GM12878 (cell line): ENCODE data around the gene INTS7. TPM values are rescaled to one million over a fixed set of nuclear protein-coding genes. Genes with fewer than 3 reads are reported as not detected.

Experiments used
- ATAC-seq: fragments of 200-7000 bp; cut with Tn5 transposase; 3 replicates; pipeline ENCODE4 v1.9.1; 2020; ENCODE audit warnings: mild to moderate bottlenecking, moderate library complexity
- BruUV-seq: library from RNA; stranded (reverse); fragments of 400-500 nt; replicated peaks from 2 replicates; lab custom pipeline; 2021; lab: Mats Ljungman, UMichigan
- CTCF ChIA-PET: fragments of 300-600 bp; sonication (Branson Sonifier 250); formaldehyde crosslinking; extraction: SDS; loops from one replicate; lab custom pipeline; 2021; ENCODE audit warnings: inconsistent platforms; lab: Yijun Ruan, JAX
- POLR2A ChIA-PET: fragments of 350-600 bp; formaldehyde crosslinking; extraction: SDS; loops from one replicate; lab custom pipeline; 2021; ENCODE audit warnings: inconsistent platforms; lab: Charles Lee
- RAD21 ChIA-PET: fragments of 300-600 bp; sonication (Branson Sonifier 250); formaldehyde crosslinking; loops from one replicate; lab custom pipeline; 2023; ENCODE audit warnings: antibody characterized with exemption; ENCODE audit not compliant: unreplicated experiment; lab: Charles Lee
- SMC1A ChIA-PET: fragments of 300-600 bp; sonication (Branson Sonifier 250); formaldehyde crosslinking; loops from one replicate; lab custom pipeline; 2023; ENCODE audit not compliant: unreplicated experiment, uncharacterized antibody; lab: Charles Lee
- DNase-seq: peaks from one replicate; pipeline ENCODE4 v3.0.0-alpha.2; 2011; ENCODE audit warnings: low read depth, low spot score
- FAIRE-seq: peaks from 3 replicates; lab custom pipeline; 2011; peaks lifted over from hg19 to GRCh38; lab: Jason Lieb, UNC
- H2AFZ ChIP-seq: 2 replicates; pipeline ENCODE4 v1.6.0; 2011; ENCODE audit warnings: low read depth, low read length, control low read depth; ENCODE audit not compliant: control insufficient read depth
- H3K27ac ChIP-seq: 2 replicates; pipeline ENCODE4 v1.5.1; 2011; ENCODE audit warnings: control low read depth; ENCODE audit not compliant: control insufficient read depth, insufficient read depth
- H3K27me3 ChIP-seq, 2 experiments: replicated peaks in 1 of 2; 2 replicates each; pipeline versions ENCODE4 v1.6.0 to v1.6.1; 2011; ENCODE audit warnings: low read length in 1 of 2; ENCODE audit not compliant: control insufficient read depth in 2 of 2, insufficient read depth in 2 of 2
- H3K36me3 ChIP-seq, 2 experiments: 2 replicates each; pipeline ENCODE4 v1.5.1; 2011; ENCODE audit warnings: low read length in 1 of 2; ENCODE audit not compliant: control insufficient read depth in 2 of 2, insufficient read depth in 2 of 2
- H3K4me1 ChIP-seq: 2 replicates; pipeline ENCODE4 v1.6.1; 2011; ENCODE audit warnings: mild to moderate bottlenecking, low read length, moderate library complexity, mixed read lengths; ENCODE audit not compliant: control insufficient read depth, insufficient read depth
- H3K4me2 ChIP-seq: 2 replicates; pipeline ENCODE4 v1.6.0; 2011; ENCODE audit warnings: control low read depth; ENCODE audit not compliant: control insufficient read depth, insufficient read depth
- H3K4me3 ChIP-seq: fragments of 200-600 bp; sonication (generic); 2 replicates; pipeline ENCODE4 v1.5.1; 2016
- H3K79me2 ChIP-seq: 2 replicates; pipeline ENCODE4 v1.6.0; 2011; ENCODE audit warnings: low read length; ENCODE audit not compliant: control insufficient read depth, insufficient read depth
- H3K9ac ChIP-seq: 2 replicates; pipeline ENCODE4 v1.8.0; 2011; ENCODE audit warnings: low read length, control low read depth, mixed read lengths; ENCODE audit not compliant: control insufficient read depth, insufficient read depth
- H3K9me3 ChIP-seq: replicated peaks from 3 replicates; pipeline ENCODE4 v1.5.1; 2011; ENCODE audit warnings: mild to moderate bottlenecking, low read length; ENCODE audit not compliant: control insufficient read depth, insufficient read depth
- H4K20me1 ChIP-seq: 2 replicates; pipeline ENCODE4 v1.6.0; 2011; ENCODE audit not compliant: control insufficient read depth, insufficient read depth
- CREB1 ChIP-seq: IDR thresholded peaks from 2 replicates; pipeline ENCODE4 v1.6.1; 2012; ENCODE audit warnings: low read depth, mild to moderate bottlenecking, inconsistent platforms
- E2F8 ChIP-seq: fragments of 450-650 bp; IDR thresholded peaks from 2 replicates; pipeline ENCODE4 v1.6.1; 2018; ENCODE audit warnings: mild to moderate bottlenecking, low read depth, moderate library complexity; ENCODE audit not compliant: partially characterized antibody
- EGR1 ChIP-seq, 2 experiments: IDR thresholded peaks; 1 replicate in 1 of 2; 2 replicates in 1 of 2; pipeline ENCODE4 v1.6.1; 2011 to 2012; ENCODE audit warnings: low read depth in 2 of 2, low read length in 2 of 2, borderline replicate concordance in 1 of 2, mild to moderate bottlenecking in 1 of 2, moderate library complexity in 1 of 2
- FOXK2 ChIP-seq: fragments of 450-650 bp; IDR thresholded peaks from 2 replicates; pipeline ENCODE4 v1.6.1; 2017; ENCODE audit warnings: mild to moderate bottlenecking, moderate library complexity
- MYB ChIP-seq: fragments of 150-350 bp; IDR thresholded peaks from 2 replicates; pipeline ENCODE4 v1.6.1; 2014; ENCODE audit warnings: mild to moderate bottlenecking, low read depth, low read length, borderline replicate concordance
- NFIC ChIP-seq: IDR thresholded peaks from 2 replicates; pipeline ENCODE4 v1.6.1; 2012; ENCODE audit warnings: low read depth, mild to moderate bottlenecking, inconsistent platforms, low read length, moderate library complexity
- NFXL1 ChIP-seq: fragments of 450-650 bp; IDR thresholded peaks from 2 replicates; pipeline ENCODE4 v1.6.1; 2017; ENCODE audit warnings: antibody characterized with exemption, mild to moderate bottlenecking, borderline replicate concordance
- RB1 ChIP-seq: fragments of 450-650 bp; formaldehyde crosslinking; IDR thresholded peaks from 2 replicates; pipeline ENCODE4 v1.6.1; 2017; ENCODE audit warnings: mild to moderate bottlenecking, borderline replicate concordance
- RELA ChIP-seq: fragments of 450-650 bp; IDR thresholded peaks from 2 replicates; pipeline ENCODE4 v1.8.0; 2014; ENCODE audit warnings: borderline replicate concordance; ENCODE audit not compliant: partially characterized antibody
- SREBF1 ChIP-seq: IDR thresholded peaks from 2 replicates; pipeline ENCODE4 v1.6.1; 2012; ENCODE audit warnings: mild to moderate bottlenecking, low read length
- TCF12 ChIP-seq: IDR thresholded peaks from 2 replicates; pipeline ENCODE4 v1.6.1; 2011; ENCODE audit warnings: low read depth, mild to moderate bottlenecking, low read length
- USF1 ChIP-seq: IDR thresholded peaks from 2 replicates; pipeline ENCODE4 v1.6.1; 2011; ENCODE audit warnings: borderline replicate concordance, low read depth, mild to moderate bottlenecking, moderate library complexity, mixed read lengths, low read length; ENCODE audit not compliant: insufficient read depth; ENCODE audit errors: extremely low read length
- ZNF622 ChIP-seq: fragments of 450-650 bp; IDR thresholded peaks from 2 replicates; pipeline ENCODE4 v1.6.1; 2017; ENCODE audit warnings: mild to moderate bottlenecking, inconsistent platforms
- WGBS: methylation state at CpG from one replicate; pipeline ENCODE4 v1.1.6; 2016; ENCODE audit warnings: low lambda C conversion rate; ENCODE audit not compliant: insufficient replicate concordance, insufficient coverage; ENCODE audit errors: missing lambda C conversion rate; 5-methylcytosine and 5-hydroxymethylcytosine counted together
- in situ Hi-C: fragments of 300-500 bp; cut with MboI; formaldehyde crosslinking; loops from 9 replicates; pipeline ENCODE4 v1.14.3; 2018; ENCODE audit warnings: mixed read lengths
- intact Hi-C: fragments of 100-400 bp; cut with micrococcal nuclease; formaldehyde crosslinking; loops from one replicate; pipeline ENCODE4 v1.14.2; 2022; ENCODE audit not compliant: unreplicated experiment
- polyA plus RNA-seq, 11 experiments: library from polyadenylated mRNA; depleted of rRNA in 4 of 11; unstranded in 6 of 11; stranded (reverse) in 5 of 11; fragments of >200 nt; fragmentation: Nextera tagmentation in 4 of 11; fragmentation: Illumina TruSeq in 1 of 11; extraction: Ambion mirVana in 4 of 11; extraction: Trizol in 1 of 11; gene quantifications; 1 replicate in 1 of 11; 2 replicates in 10 of 11; pipeline versions ENCODE4 v1.2.1 to v1.2.3, GENCODE V29; 2011 to 2016; ENCODE audit warnings: inconsistent platforms in 2 of 11, missing spikeins in 2 of 11, low read depth in 1 of 11
- total RNA-seq, 4 experiments: library from RNA; depleted of rRNA in 3 of 4; stranded (reverse); fragments of >200 nt in 3 of 4; fragmentation: Illumina TruSeq in 1 of 4; extraction: Trizol in 1 of 4; gene quantifications; 2 replicates each; pipeline versions ENCODE4 v1.2.1 to v1.2.3, GENCODE V29; 2013 to 2021
- TF ChIP-seq, protein P1 (sequence below): fragments of 450-650 bp; IDR thresholded peaks from 2 replicates; pipeline ENCODE4 v1.6.1; 2018; ENCODE audit warnings: borderline replicate concordance, mild to moderate bottlenecking; ENCODE audit not compliant: partially characterized antibody
- TF ChIP-seq, protein P2 (sequence below): fragments of 450-650 bp; IDR thresholded peaks from 2 replicates; pipeline ENCODE4 v1.6.1; 2016; ENCODE audit warnings: mild to moderate bottlenecking

The INTS7 gene
- total and polyA plus RNA-seq, 10 of the 15 experiments (the other 5 are each of a cell fraction or from before 2014, with no cell fraction given): 17.1 to 49.1 (median 26.8) TPM

DNA sequence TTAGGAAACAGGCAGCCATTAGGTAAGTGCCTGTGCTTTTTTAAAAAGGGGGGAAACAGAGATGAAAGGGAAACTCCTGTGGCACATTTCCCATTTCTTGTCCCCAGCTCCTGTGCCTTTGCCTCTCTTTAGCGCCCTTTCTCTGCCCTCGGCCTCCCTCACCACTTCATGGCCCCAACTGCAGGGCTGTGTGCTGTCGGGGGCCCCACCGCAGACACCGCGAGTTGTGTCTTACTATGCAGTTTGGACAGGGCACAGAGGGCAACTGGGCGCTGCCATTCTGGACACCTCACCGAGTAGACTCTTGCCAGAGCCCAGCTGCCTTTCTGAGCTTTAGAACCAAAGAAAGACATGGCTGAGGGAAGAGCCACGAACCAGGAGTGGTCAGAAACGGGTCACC, 111.1 kb downstream of the INTS7 start (continued):
- TF ChIP-seq USF1: no peak
- no peak for TF ChIP-seq E2F8
- no peak for TF ChIP-seq EGR1 (IDR thresholded peaks at IDR 0.05; ENCODE audit: borderline replicate concordance in 1 of 2, low read depth in 2 of 2, low read length in 2 of 2)
- TF ChIP-seq ZNF622: no peak
- no peak for TF ChIP-seq RB1

DNA sequence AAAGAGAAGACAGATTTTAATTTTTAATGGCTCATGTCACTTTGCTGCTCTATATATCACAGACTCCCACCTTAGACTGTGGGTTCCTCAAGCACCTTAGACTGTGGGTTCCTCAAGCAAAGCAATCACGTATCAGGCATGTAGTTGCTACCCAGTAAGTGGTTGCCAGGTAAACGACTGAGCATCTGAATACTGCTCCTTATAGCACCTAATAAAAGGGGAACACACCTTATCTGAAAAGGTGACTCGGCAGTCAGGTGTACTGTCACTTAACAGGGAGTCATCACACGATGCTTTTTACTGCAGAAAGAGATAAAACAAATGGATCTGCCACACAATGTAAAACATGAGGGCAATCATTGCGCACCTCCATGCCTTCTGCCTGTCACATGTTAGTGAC, 112.3 kb downstream of the INTS7 start:
- Histone ChIP-seq H2AFZ (no peak overlapping the region), H3K4me1 (no peaks in the 10 kb centered on the region), H3K27ac (no peak overlapping the region), H3K9me3 (no peaks in the 10 kb centered on the region), H3K4me3 (no peak overlapping the region), H3K79me2 (no peaks in the 10 kb centered on the region), H4K20me1 (no peaks in the 10 kb centered on the region), H3K36me3 (no peaks in the 10 kb centered on the region), H3K27me3 (no peaks in the 10 kb centered on the region), H3K9ac (no peak overlapping the region), H3K4me2 (no peak overlapping the region)
- in situ Hi-C loops (no loop called here), intact Hi-C loops (no loop called here)
- WGBS: 57% methylated on average over 5 of the region's 5 CpGs
- DNase-seq (no peak), FAIRE-seq (no peak), ATAC-seq (no peak)
- POLR2A ChIA-PET: no interaction called here
- CTCF ChIA-PET: interaction anchor here (1.1 kb wide), 1 partner anchor 13 kb away, joined by 3 read pairs; no protein-coding TSS in a partner anchor
- RAD21 ChIA-PET: no interaction called here
- SMC1A ChIA-PET: no interaction called here
- no TSS peak for BruUV-seq
- TF ChIP-seq, protein P1, sequence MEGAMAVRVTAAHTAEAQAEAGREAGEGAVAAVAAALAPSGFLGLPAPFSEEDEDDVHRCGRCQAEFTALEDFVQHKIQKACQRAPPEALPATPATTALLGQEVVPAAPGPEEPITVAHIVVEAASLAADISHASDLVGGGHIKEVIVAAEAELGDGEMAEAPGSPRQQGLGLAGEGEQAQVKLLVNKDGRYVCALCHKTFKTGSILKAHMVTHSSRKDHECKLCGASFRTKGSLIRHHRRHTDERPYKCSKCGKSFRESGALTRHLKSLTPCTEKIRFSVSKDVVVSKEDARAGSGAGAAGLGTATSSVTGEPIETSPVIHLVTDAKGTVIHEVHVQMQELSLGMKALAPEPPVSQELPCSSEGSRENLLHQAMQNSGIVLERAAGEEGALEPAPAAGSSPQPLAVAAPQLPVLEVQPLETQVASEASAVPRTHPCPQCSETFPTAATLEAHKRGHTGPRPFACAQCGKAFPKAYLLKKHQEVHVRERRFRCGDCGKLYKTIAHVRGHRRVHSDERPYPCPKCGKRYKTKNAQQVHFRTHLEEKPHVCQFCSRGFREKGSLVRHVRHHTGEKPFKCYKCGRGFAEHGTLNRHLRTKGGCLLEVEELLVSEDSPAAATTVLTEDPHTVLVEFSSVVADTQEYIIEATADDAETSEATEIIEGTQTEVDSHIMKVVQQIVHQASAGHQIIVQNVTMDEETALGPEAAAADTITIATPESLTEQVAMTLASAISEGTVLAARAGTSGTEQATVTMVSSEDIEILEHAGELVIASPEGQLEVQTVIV: no peak
- no peak for TF ChIP-seq NFXL1
- no peak for TF ChIP-seq MYB
- TF ChIP-seq FOXK2: no peak
- no peak for TF ChIP-seq RELA
- no peak for TF ChIP-seq USF1
- TF ChIP-seq, protein P2, sequence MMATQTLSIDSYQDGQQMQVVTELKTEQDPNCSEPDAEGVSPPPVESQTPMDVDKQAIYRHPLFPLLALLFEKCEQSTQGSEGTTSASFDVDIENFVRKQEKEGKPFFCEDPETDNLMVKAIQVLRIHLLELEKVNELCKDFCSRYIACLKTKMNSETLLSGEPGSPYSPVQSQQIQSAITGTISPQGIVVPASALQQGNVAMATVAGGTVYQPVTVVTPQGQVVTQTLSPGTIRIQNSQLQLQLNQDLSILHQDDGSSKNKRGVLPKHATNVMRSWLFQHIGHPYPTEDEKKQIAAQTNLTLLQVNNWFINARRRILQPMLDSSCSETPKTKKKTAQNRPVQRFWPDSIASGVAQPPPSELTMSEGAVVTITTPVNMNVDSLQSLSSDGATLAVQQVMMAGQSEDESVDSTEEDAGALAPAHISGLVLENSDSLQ: no peak
- no peak for TF ChIP-seq TCF12
- no peak for TF ChIP-seq NFIC
- TF ChIP-seq CREB1: no peak
- TF ChIP-seq SREBF1: no peak
